ENCODE measurements around the gene FAAP20. TPM values are rescaled to one million over a fixed set of nuclear protein-coding genes. Genes with fewer than 3 reads are reported as not detected.
A peak's percentile ranks its signal among the peaks of the same experiment; 100 is the strongest.

FAAP20 gene
- total and polyA plus RNA-seq, 9 of the 15 experiments (the other 6 are each of a cell fraction or from before 2014, with no cell fraction given): 0.58 to 143 (median 9.9) TPM

DNA sequence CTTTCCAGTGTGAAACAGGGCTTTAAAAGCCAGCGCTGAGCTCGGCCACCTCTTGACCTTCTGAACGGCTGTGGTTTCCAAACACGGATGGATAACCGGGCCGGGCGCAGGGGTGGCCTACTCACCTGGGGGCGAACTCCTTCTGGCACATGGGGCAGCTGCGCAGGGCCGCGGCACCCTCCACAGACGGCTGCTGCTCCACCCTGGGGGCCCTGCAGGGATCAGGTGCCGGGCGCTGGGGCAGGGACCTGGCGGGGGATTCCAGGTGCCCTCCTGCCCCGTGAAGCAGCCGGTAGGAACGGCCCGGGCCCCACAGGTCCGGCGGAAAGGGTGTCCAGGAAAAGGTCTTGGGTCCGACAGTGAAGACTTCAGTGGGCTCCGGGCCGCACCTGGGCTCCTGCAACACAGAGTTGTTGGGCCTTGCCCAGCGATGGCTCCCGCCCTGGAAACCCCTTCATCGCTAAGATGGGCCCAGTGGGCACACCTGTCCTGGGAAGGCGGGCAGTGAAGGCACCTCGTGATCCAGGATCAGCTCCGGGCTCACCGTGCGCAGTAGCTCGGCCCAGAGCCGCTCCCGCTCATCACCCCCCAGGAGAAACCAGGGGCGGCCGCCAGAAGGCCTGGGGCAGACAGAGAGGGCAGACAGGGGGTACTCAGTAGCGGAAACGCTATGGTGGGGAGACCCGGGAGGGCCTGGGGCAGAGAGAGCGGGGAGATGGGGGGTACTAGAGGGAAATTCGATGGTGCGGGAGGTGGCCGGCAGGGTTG is 874 bp downstream of the FAAP20 start (continued):
- TF ChIP-seq, protein P1, sequence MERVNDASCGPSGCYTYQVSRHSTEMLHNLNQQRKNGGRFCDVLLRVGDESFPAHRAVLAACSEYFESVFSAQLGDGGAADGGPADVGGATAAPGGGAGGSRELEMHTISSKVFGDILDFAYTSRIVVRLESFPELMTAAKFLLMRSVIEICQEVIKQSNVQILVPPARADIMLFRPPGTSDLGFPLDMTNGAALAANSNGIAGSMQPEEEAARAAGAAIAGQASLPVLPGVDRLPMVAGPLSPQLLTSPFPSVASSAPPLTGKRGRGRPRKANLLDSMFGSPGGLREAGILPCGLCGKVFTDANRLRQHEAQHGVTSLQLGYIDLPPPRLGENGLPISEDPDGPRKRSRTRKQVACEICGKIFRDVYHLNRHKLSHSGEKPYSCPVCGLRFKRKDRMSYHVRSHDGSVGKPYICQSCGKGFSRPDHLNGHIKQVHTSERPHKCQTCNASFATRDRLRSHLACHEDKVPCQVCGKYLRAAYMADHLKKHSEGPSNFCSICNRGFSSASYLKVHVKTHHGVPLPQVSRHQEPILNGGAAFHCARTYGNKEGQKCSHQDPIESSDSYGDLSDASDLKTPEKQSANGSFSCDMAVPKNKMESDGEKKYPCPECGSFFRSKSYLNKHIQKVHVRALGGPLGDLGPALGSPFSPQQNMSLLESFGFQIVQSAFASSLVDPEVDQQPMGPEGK (CRISPR knock-in tag; IDR thresholded peaks at IDR 0.05; ENCODE audit: borderline replicate concordance): no peak
- TF ChIP-seq MAZ (CRISPR knock-in tag; conservative IDR thresholded peaks at IDR 0.05 in 1 of 2, IDR thresholded peaks at IDR 0.05 in 1 of 2) (peak in 1 of 2 experiments; percentile 45; a peak in 1 of 4 replicates), ZNF232 (CRISPR knock-in tag; IDR thresholded peaks at IDR 0.05) (no peak), HNRNPLL (IDR thresholded peaks at IDR 0.05; ENCODE audit: low read depth, low read length, poor library complexity, severe bottlenecking) (no peak), EGR1 (conservative IDR thresholded peaks at IDR 0.05) (no peak; the same call in 1 of the 2 replicates), KDM2B (CRISPR knock-in tag; IDR thresholded peaks at IDR 0.05) (0 out of 2 replicates have a peak, but pooled peaks have one; percentile 7), CBFA2T3 (IDR thresholded peaks at IDR 0.05) (no peak), RCOR1 (IDR thresholded peaks at IDR 0.05; ENCODE audit: borderline replicate concordance in 1 of 2, low read depth in 2 of 2, low read length in 2 of 2) (no peak), MYC (IDR thresholded peaks at IDR 0.05; ENCODE audit: low read depth, low read length) (no peak), MYC (CRISPR knock-in tag; IDR thresholded peaks at IDR 0.05; ENCODE audit: borderline replicate concordance, low read depth) (0 out of 2 replicates have a peak, but pooled peaks have one; percentile 65), CBFB (CRISPR knock-in tag; IDR thresholded peaks at IDR 0.05) (peak; percentile 78; the same call in 1 of the 2 replicates), ZC3H4 (CRISPR knock-in tag; IDR thresholded peaks at IDR 0.05; ENCODE audit: borderline replicate concordance) (0 out of 2 replicates have a peak, but pooled peaks have one; percentile 32), HCFC1 (IDR thresholded peaks at IDR 0.05; ENCODE audit: low read depth, low read length) (no peak), MED1 (CRISPR knock-in tag; IDR thresholded peaks at IDR 0.05; ENCODE audit: borderline replicate concordance) (no peak), SRSF1 (IDR thresholded peaks at IDR 0.05; ENCODE audit: low read depth, low read length) (no peak)
- TF ChIP-seq, protein P2, sequence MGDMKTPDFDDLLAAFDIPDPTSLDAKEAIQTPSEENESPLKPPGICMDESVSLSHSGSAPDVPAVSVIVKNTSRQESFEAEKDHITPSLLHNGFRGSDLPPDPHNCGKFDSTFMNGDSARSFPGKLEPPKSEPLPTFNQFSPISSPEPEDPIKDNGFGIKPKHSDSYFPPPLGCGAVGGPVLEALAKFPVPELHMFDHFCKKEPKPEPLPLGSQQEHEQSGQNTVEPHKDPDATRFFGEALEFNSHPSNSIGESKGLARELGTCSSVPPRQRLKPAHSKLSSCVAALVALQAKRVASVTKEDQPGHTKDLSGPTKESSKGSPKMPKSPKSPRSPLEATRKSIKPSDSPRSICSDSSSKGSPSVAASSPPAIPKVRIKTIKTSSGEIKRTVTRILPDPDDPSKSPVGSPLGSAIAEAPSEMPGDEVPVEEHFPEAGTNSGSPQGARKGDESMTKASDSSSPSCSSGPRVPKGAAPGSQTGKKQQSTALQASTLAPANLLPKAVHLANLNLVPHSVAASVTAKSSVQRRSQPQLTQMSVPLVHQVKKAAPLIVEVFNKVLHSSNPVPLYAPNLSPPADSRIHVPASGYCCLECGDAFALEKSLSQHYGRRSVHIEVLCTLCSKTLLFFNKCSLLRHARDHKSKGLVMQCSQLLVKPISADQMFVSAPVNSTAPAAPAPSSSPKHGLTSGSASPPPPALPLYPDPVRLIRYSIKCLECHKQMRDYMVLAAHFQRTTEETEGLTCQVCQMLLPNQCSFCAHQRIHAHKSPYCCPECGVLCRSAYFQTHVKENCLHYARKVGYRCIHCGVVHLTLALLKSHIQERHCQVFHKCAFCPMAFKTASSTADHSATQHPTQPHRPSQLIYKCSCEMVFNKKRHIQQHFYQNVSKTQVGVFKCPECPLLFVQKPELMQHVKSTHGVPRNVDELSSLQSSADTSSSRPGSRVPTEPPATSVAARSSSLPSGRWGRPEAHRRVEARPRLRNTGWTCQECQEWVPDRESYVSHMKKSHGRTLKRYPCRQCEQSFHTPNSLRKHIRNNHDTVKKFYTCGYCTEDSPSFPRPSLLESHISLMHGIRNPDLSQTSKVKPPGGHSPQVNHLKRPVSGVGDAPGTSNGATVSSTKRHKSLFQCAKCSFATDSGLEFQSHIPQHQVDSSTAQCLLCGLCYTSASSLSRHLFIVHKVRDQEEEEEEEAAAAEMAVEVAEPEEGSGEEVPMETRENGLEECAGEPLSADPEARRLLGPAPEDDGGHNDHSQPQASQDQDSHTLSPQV (IDR thresholded peaks at IDR 0.05): peak; percentile 73
- TF ChIP-seq, protein P3, sequence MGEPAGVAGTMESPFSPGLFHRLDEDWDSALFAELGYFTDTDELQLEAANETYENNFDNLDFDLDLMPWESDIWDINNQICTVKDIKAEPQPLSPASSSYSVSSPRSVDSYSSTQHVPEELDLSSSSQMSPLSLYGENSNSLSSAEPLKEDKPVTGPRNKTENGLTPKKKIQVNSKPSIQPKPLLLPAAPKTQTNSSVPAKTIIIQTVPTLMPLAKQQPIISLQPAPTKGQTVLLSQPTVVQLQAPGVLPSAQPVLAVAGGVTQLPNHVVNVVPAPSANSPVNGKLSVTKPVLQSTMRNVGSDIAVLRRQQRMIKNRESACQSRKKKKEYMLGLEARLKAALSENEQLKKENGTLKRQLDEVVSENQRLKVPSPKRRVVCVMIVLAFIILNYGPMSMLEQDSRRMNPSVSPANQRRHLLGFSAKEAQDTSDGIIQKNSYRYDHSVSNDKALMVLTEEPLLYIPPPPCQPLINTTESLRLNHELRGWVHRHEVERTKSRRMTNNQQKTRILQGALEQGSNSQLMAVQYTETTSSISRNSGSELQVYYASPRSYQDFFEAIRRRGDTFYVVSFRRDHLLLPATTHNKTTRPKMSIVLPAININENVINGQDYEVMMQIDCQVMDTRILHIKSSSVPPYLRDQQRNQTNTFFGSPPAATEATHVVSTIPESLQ (CRISPR knock-in tag; IDR thresholded peaks at IDR 0.05): no peak
- TF ChIP-seq, protein P4, sequence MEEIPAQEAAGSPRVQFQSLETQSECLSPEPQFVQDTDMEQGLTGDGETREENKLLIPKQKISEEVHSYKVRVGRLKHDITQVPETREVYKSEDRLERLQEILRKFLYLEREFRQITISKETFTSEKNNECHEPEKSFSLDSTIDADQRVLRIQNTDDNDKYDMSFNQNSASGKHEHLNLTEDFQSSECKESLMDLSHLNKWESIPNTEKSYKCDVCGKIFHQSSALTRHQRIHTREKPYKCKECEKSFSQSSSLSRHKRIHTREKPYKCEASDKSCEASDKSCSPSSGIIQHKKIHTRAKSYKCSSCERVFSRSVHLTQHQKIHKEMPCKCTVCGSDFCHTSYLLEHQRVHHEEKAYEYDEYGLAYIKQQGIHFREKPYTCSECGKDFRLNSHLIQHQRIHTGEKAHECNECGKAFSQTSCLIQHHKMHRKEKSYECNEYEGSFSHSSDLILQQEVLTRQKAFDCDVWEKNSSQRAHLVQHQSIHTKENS (CRISPR knock-in tag; IDR thresholded peaks at IDR 0.05): no peak
